Mucosa of rectum (tissue), 2 donors: Measurements from ENCODE around the gene TBKBP1.
"Not testable (repeated sequence)": the region's sequence is repeated elsewhere in the genome, so short reads cannot be mapped to it uniquely, and the experiment has no call there.

ENCODE experiments used
- H3K27ac ChIP-seq, 2 donors: one replicate each; pipeline ENCODE4 v1.7.0; 2013; ENCODE audit warnings: inconsistent platforms in 2 of 2, low read depth in 2 of 2, low read length in 2 of 2
- H3K27me3 ChIP-seq, 2 donors: one replicate each; pipeline ENCODE4 v1.7.0; 2013; ENCODE audit warnings: low read length in 2 of 2; ENCODE audit not compliant: control insufficient read depth in 2 of 2, insufficient read depth in 2 of 2
- H3K36me3 ChIP-seq, 2 donors: one replicate each; pipeline ENCODE4 v1.7.0; 2013; ENCODE audit warnings: low read length in 2 of 2; ENCODE audit not compliant: control insufficient read depth in 2 of 2, insufficient read depth in 2 of 2
- H3K4me1 ChIP-seq, 2 donors: one replicate each; pipeline ENCODE4 v1.7.0; 2013; ENCODE audit warnings: low read length in 2 of 2, mild to moderate bottlenecking in 1 of 2; ENCODE audit not compliant: control insufficient read depth in 2 of 2, insufficient read depth in 2 of 2
- H3K4me3 ChIP-seq, 2 donors: one replicate each; pipeline ENCODE4 v1.7.0; 2013; ENCODE audit warnings: low read length in 2 of 2
- H3K9ac ChIP-seq, 2 donors: one replicate each; pipeline ENCODE4 v1.7.0; 2013; ENCODE audit warnings: low read length in 2 of 2, low read depth in 1 of 2, mild to moderate bottlenecking in 1 of 2
- H3K9me3 ChIP-seq, 2 donors: one replicate each; pipeline ENCODE4 v1.7.0; 2013; ENCODE audit warnings: low read length in 2 of 2; ENCODE audit not compliant: control insufficient read depth in 2 of 2
- donor health status: healthy.
- donor health status: Normal muscosa, but diverticular disease.

TBKBP1 gene

GRCh38 chr17:47739945-47740344 is 46.0 kb downstream of the TBKBP1 start:
- not testable (repeated sequence) for H3K9ac ChIP-seq, H3K36me3 ChIP-seq, H3K9me3 ChIP-seq, H3K4me1 ChIP-seq, H3K4me3 ChIP-seq, H3K27ac ChIP-seq
- H3K27me3 ChIP-seq, result peaks cover 11 to 25% of the 10 kb centered on the region in 2 donors

GRCh38 chr17:47741109-47741792 is 47.3 kb downstream of the TBKBP1 start:
- Histone ChIP-seq H3K36me3 (no peaks in the 10 kb centered on the region), H3K9ac (no peak overlapping the region), H3K27ac (no peak overlapping the region), H3K4me1 (no peaks in the 10 kb centered on the region), H3K4me3 (no peak overlapping the region), H3K9me3 (no peaks in the 10 kb centered on the region), H3K27me3 (peaks cover 12 to 16% of the 10 kb centered on the region in 2 donors)

- no peaks in the 10 kb centered on the region for H3K36me3 ChIP-seq
- no peaks in the 10 kb centered on the region for H3K9me3 ChIP-seq
- no peak overlapping the region for H3K27ac ChIP-seq
- no peaks in the 10 kb centered on the region for H3K4me1 ChIP-seq
- H3K4me3 ChIP-seq, result no peak overlapping the region
- no peak overlapping the region for H3K9ac ChIP-seq
- peaks cover 12 to 13% of the 10 kb centered on the region in 2 donors for H3K27me3 ChIP-seq
Measured at GRCh38 chr17:47741793-47742145, 47.8 kb downstream of the TBKBP1 start.

GRCh38 chr17:47742319-47743181 is 48.6 kb downstream of the TBKBP1 start:
- Histone ChIP-seq H3K9ac (no peak overlapping the region), H3K36me3 (no peaks in the 10 kb centered on the region), H3K4me3 (no peak overlapping the region), H3K27me3 (peaks cover 10 to 12% of the 10 kb centered on the region in 2 donors), H3K9me3 (no peaks in the 10 kb centered on the region), H3K27ac (no peak overlapping the region), H3K4me1 (no peaks in the 10 kb centered on the region)

DNA sequence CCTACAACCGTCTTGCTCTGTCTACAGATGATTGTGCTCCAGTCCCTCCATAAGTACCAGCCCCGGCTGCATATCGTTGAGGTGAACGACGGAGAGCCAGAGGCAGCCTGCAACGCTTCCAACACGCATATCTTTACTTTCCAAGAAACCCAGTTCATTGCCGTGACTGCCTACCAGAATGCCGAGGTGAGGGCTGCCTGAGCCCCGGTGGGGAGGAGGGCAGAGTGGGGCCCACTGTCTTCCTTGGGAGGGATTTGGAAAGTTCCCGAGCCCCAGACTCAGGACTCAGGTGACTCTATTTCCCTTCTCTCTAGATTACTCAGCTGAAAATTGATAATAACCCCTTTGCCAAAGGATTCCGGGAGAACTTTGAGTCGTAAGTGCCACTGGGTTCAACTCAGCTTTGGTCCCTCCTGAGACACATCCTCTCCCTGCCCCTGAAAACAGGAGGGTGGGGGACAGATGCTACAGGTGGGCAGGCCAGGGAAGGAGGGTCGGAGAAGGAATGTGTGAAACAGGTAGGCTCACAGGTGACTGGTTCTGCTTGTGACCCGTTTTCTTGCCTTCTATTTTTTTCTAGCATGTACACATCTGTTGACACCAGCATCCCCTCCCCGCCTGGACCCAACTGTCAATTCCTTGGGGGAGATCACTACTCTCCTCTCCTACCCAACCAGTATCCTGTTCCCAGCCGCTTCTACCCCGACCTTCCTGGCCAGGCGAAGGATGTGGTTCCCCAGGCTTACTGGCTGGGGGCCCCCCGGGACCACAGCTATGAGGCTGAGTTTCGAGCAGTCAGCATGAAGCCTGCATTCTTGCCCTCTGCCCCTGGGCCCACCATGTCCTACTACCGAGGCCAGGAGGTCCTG is 50.4 kb downstream of the TBKBP1 start:
- H3K9me3 ChIP-seq, result no peaks in the 10 kb centered on the region
- H3K4me3 ChIP-seq, result no peak overlapping the region
- H3K9ac ChIP-seq, result no peak overlapping the region
- no peak overlapping the region for H3K27ac ChIP-seq
- peaks cover 10 to 12% of the 10 kb centered on the region in 2 donors for H3K27me3 ChIP-seq
- no peaks in the 10 kb centered on the region for H3K4me1 ChIP-seq
- no peaks in the 10 kb centered on the region for H3K36me3 ChIP-seq

GRCh38 chr17:47745037-47745380 is 51.0 kb downstream of the TBKBP1 start:
- Histone ChIP-seq H3K27ac (no peak overlapping the region), H3K27me3 (peaks cover 10 to 12% of the 10 kb centered on the region in 2 donors), H3K4me3 (no peak overlapping the region), H3K9me3 (no peaks in the 10 kb centered on the region), H3K36me3 (no peaks in the 10 kb centered on the region), H3K4me1 (no peaks in the 10 kb centered on the region), H3K9ac (no peak overlapping the region)

- Histone ChIP-seq H3K27me3 (no peaks in the 10 kb centered on the region), H3K9ac (no peak overlapping the region), H3K36me3 (no peaks in the 10 kb centered on the region), H3K4me3 (no peak overlapping the region), H3K4me1 (no peaks in the 10 kb centered on the region), H3K9me3 (no peaks in the 10 kb centered on the region), H3K27ac (no peak overlapping the region)
Measured at GRCh38 chr17:47751471-47751870, 57.5 kb downstream of the TBKBP1 start.

DNA sequence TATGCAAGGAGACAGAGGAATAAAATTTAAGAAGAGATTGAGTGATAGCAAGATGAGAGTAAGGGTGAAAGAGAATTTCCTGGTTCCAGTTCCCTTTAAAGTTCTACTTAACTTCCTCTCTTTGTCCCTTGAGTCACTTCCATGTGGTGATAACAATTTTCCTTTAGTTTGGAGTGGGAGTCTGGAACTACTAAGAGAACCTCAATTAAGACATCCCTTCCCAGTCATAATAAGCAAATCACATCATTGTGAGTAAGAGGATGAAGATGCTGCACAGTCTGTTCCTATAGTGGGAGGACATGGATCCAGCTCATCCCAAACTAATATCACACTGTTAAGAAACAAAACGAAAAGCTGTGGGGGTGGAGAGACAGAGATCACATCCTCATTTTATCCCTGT is 63.4 kb downstream of the TBKBP1 start:
- no peaks in the 10 kb centered on the region for H3K4me1 ChIP-seq
- H3K27ac ChIP-seq, result no peak overlapping the region
- no peaks in the 10 kb centered on the region for H3K9me3 ChIP-seq
- peaks cover 4 to 5% of the 10 kb centered on the region in 2 donors for H3K27me3 ChIP-seq
- H3K4me3 ChIP-seq, result no peak overlapping the region
- H3K36me3 ChIP-seq, result no peaks in the 10 kb centered on the region
- no peak overlapping the region for H3K9ac ChIP-seq

- Histone ChIP-seq H3K9me3 (no peaks in the 10 kb centered on the region), H3K4me3 (no peak overlapping the region), H3K27me3 (peaks cover 5 to 7% of the 10 kb centered on the region in 2 donors)
Measured at GRCh38 chr17:47760409-47761140, 66.6 kb downstream of the TBKBP1 start.

More at GRCh38 chr17:47760409-47761140, 66.6 kb downstream of the TBKBP1 start:
- H3K4me1 ChIP-seq, result no peaks in the 10 kb centered on the region
- no peak overlapping the region for H3K27ac ChIP-seq
- H3K36me3 ChIP-seq, result no peaks in the 10 kb centered on the region
- no peak overlapping the region for H3K9ac ChIP-seq
